Panc1 (cell line): ENCODE results near the gene CERT1. TPM values are rescaled to one million over a fixed set of nuclear protein-coding genes. Genes with fewer than 3 reads are reported as not detected.
A peak's percentile ranks its signal among the peaks of the same experiment; 100 is the strongest.

Source experiments
- ATAC-seq: fragments of 200-7000 bp; cut with Tn5 transposase; 2 replicates; pipeline ENCODE4 v1.9.1; 2020; ENCODE audit warnings: mild to moderate bottlenecking, moderate library complexity
- BruUV-seq: library from RNA; stranded (reverse); fragments of 400-500 nt; replicated peaks from 2 replicates; lab custom pipeline; 2021; lab: Mats Ljungman, UMichigan
- CTCF ChIA-PET: fragments of 300-600 bp; sonication (Branson Sonifier 250); formaldehyde crosslinking; loops from one replicate; lab custom pipeline; 2022; ENCODE audit warnings: antibody characterized with exemption; lab: Charles Lee
- POLR2A ChIA-PET: fragments of 300-600 bp; sonication (Branson Sonifier 250); formaldehyde crosslinking; loops from one replicate; lab custom pipeline; 2022; ENCODE audit warnings: antibody characterized with exemption; lab: Charles Lee
- DNase-seq: peaks from one replicate; pipeline ENCODE4 v3.0.0-alpha.2; 2010; ENCODE audit warnings: low read depth, low spot score
- H3K27ac ChIP-seq: 2 replicates; pipeline ENCODE4 v1.5.1; 2011; ENCODE audit warnings: mild to moderate bottlenecking, low read length, inconsistent platforms
- H3K27me3 ChIP-seq: fragments of 200-500 bp; sonication (Bioruptor generic); 2 replicates; pipeline ENCODE4 v1.6.0; 2014; ENCODE audit warnings: low read length, inconsistent platforms; ENCODE audit not compliant: control insufficient read depth, insufficient read depth
- H3K36me3 ChIP-seq: fragments of 200-500 bp; sonication (Bioruptor generic); 2 replicates; pipeline ENCODE4 v1.5.1; 2014; ENCODE audit warnings: inconsistent platforms, mild to moderate bottlenecking, low read length, moderate library complexity; ENCODE audit not compliant: control insufficient read depth, insufficient read depth
- H3K4me1 ChIP-seq: 2 replicates; pipeline ENCODE4 v1.5.1; 2011; ENCODE audit warnings: inconsistent platforms, mild to moderate bottlenecking, low read length, moderate library complexity; ENCODE audit not compliant: control insufficient read depth, insufficient read depth
- H3K4me3 ChIP-seq, 2 experiments: 2 replicates each; pipeline ENCODE4 v1.5.1; 2011 to 2012; ENCODE audit warnings: low read depth in 2 of 2, low read length in 2 of 2, mild to moderate bottlenecking in 2 of 2, inconsistent platforms in 1 of 2, moderate library complexity in 1 of 2
- H3K9me3 ChIP-seq: fragments of 200-500 bp; sonication (Bioruptor generic); 2 replicates; pipeline ENCODE4 v1.5.1; 2014; ENCODE audit warnings: low read depth, mild to moderate bottlenecking, inconsistent platforms, low read length, moderate library complexity; ENCODE audit not compliant: control insufficient read depth, insufficient read depth
- CTCF ChIP-seq: fragments of 450-650 bp; IDR thresholded peaks from 2 replicates; pipeline ENCODE4 v1.5.1; 2017; ENCODE audit warnings: mild to moderate bottlenecking
- POLR2AphosphoS5 ChIP-seq: IDR thresholded peaks from 2 replicates; pipeline ENCODE4 v1.6.1; 2012; ENCODE audit warnings: mild to moderate bottlenecking, low read depth, low read length, moderate library complexity
- REST ChIP-seq, 2 experiments: IDR thresholded peaks; 2 replicates each; pipeline ENCODE4 v1.6.1; 2011 to 2012; ENCODE audit warnings: low read depth in 2 of 2, control low read depth in 1 of 2, low read length in 1 of 2, mild to moderate bottlenecking in 1 of 2, moderate library complexity in 1 of 2; ENCODE audit not compliant: insufficient read depth in 1 of 2
- SIN3A ChIP-seq: IDR thresholded peaks from 2 replicates; pipeline ENCODE4 v1.6.1; 2012; ENCODE audit warnings: low read depth, mild to moderate bottlenecking, low read length, moderate library complexity, borderline replicate concordance; ENCODE audit not compliant: insufficient read depth
- TCF7L2 ChIP-seq: IDR thresholded peaks from 2 replicates; pipeline ENCODE4 v1.6.1; 2011; ENCODE audit warnings: mild to moderate bottlenecking, low read depth, low read length, inconsistent platforms
- in situ Hi-C: cut with HindIII; loops from 2 replicates; pipeline ENCODE4 v1.10.0; 2016; ENCODE audit warnings: low sequenced_read_pairs, low pct_unique_long_range_greater_than_20kb
- intact Hi-C: fragments of 100-400 bp; cut with micrococcal nuclease; formaldehyde crosslinking; loops from one replicate; pipeline ENCODE4 v1.10.0; 2022; ENCODE audit not compliant: unreplicated experiment
- total RNA-seq: library from RNA; stranded (reverse); gene quantifications from one replicate; pipeline ENCODE4 v1.2.1, GENCODE V29; 2021; ENCODE audit not compliant: unreplicated experiment

CERT1 gene
- total RNA-seq, 1 experiment from 2014 or later, result 26.7 TPM

- TF ChIP-seq REST (IDR thresholded peaks at IDR 0.05; ENCODE audit: insufficient read depth in 1 of 2, low read depth in 2 of 2, low read length in 1 of 2) (no peak), SIN3A (no peak), TCF7L2 (no peak), CTCF (no peak), POLR2AphosphoS5 (no peak)
- ATAC-seq (no peak), DNase-seq (no peak)
- no peaks in the 10 kb centered on the region for H3K27me3 ChIP-seq
- H3K4me3 ChIP-seq, result peak overlapping the region; percentile 87 to 98
- in situ Hi-C loops (no loop called here), intact Hi-C loops (loop anchor here (5.0 kb wide), 1 partner anchor 55 kb away; no protein-coding TSS in a partner anchor)
- POLR2A ChIA-PET, result interaction anchor here (0.7 kb wide), 1 partner anchor 67 kb away, joined by 3 read pairs; no protein-coding TSS in a partner anchor
- H3K4me1 ChIP-seq, result peaks cover 9% of the 10 kb centered on the region
- CTCF ChIA-PET, result no interaction called here
- H3K9me3 ChIP-seq, result no peaks in the 10 kb centered on the region
- no peaks in the 10 kb centered on the region; the same call in 1 of the 2 replicates for H3K36me3 ChIP-seq
- BruUV-seq, result TSS peak; percentile 72
- peak overlapping the region; percentile 98 for H3K27ac ChIP-seq
Observed at GRCh38 chr5:75512383-75513074, 1.1 kb upstream of the CERT1 start.

GRCh38 chr5:75510836-75511434 is 494 bp downstream of the CERT1 start:
- H3K4me3 ChIP-seq, result peak overlapping the region; percentile 87 to 98
- ChIA-PET POLR2A (interaction anchor here (0.6 to 0.9 kb wide), 3 partner anchors 110 to 172 kb away, joined by 3 to 12 read pairs (median 3); no protein-coding TSS in a partner anchor), CTCF (no interaction called here)
- peak; percentile 62 for ATAC-seq
- H3K4me1 ChIP-seq, result peaks cover 10% of the 10 kb centered on the region
- no peaks in the 10 kb centered on the region for H3K9me3 ChIP-seq
- no peaks in the 10 kb centered on the region for H3K27me3 ChIP-seq
- BruUV-seq, result no TSS peak
- no peak for DNase-seq
- H3K27ac ChIP-seq, result peak overlapping the region; percentile 87
- in situ Hi-C loops, result no loop called here
- no peak for TF ChIP-seq CTCF
- no peak for TF ChIP-seq TCF7L2
- intact Hi-C loops, result loop anchor here (5.0 kb wide), 1 partner anchor 56 kb away; no protein-coding TSS in a partner anchor
- H3K36me3 ChIP-seq, result no peaks in the 10 kb centered on the region; the same call in 1 of the 2 replicates
